HUDEP-2 (cell line): Measurements from ENCODE around the gene SLC16A1.
"Not testable (repeated sequence)": the region's sequence is repeated elsewhere in the genome, so short reads cannot be mapped to it uniquely, and the experiment has no call there.

Experiments
- DNase-seq, 76 experiments: peaks; one replicate each; lab custom pipeline; 2025; ENCODE audit not compliant: unreplicated experiment in 76 of 76; lab: John Stamatoyannopoulos, UW

The SLC16A1 gene

GRCh38 chr1:112973788-112974187, 17.8 kb upstream of the SLC16A1 start:
- DNase-seq, result no peak

GRCh38 chr1:112971006-112971405, 15.0 kb upstream of the SLC16A1 start:
- DNase-seq, result no peak

- DNase-seq, result peak in 5 of 76 experiments; percentile 22 to 41 (median 29)
These were observed 8.4 kb upstream of the SLC16A1 start for GRCh38 chr1:112964347-112964746.

GRCh38 chr1:112961072-112961471, 5.1 kb upstream of the SLC16A1 start:
- DNase-seq, result no peak

GRCh38 chr1:112960384-112960783, 4.4 kb upstream of the SLC16A1 start:
- no peak for DNase-seq

GRCh38 chr1:112958236-112958635, 2.2 kb upstream of the SLC16A1 start:
- DNase-seq, result not testable (repeated sequence)

- peak in 20 of 76 experiments; percentile 2 to 46 (median 22) for DNase-seq
These were observed 1.3 kb upstream of the SLC16A1 start for GRCh38 chr1:112957133-112957812.

GRCh38 chr1:112956544-112957132, 642 bp upstream of the SLC16A1 start:
- peak in 21 of 76 experiments; percentile 11 to 64 (median 33) for DNase-seq

GRCh38 chr1:112954945-112955772, 837 bp downstream of the SLC16A1 start:
- DNase-seq, result peak in 59 of 76 experiments; percentile 21 to 70 (median 51)

GRCh38 chr1:112954017-112954650, 1.9 kb downstream of the SLC16A1 start:
- no peak for DNase-seq

GRCh38 chr1:112950426-112950825, 5.6 kb downstream of the SLC16A1 start:
- no peak for DNase-seq

- no peak for DNase-seq
These were observed 9.3 kb downstream of the SLC16A1 start for GRCh38 chr1:112946683-112947082.

- no peak for DNase-seq
These were observed 16.2 kb downstream of the SLC16A1 start for GRCh38 chr1:112939810-112940209.

GRCh38 chr1:112938210-112938609, 17.8 kb downstream of the SLC16A1 start:
- DNase-seq, result no peak

- no peak for DNase-seq
These were observed 18.5 kb downstream of the SLC16A1 start for GRCh38 chr1:112937495-112937894.

GRCh38 chr1:112937070-112937469, 18.9 kb downstream of the SLC16A1 start:
- no peak for DNase-seq

- no peak for DNase-seq
These were observed 20.4 kb downstream of the SLC16A1 start for GRCh38 chr1:112935461-112936111.

GRCh38 chr1:112934577-112934976, 21.4 kb downstream of the SLC16A1 start:
- DNase-seq, result peak in 7 of 76 experiments; percentile 13 to 40 (median 18)

GRCh38 chr1:112933820-112934571, 22.0 kb downstream of the SLC16A1 start:
- no peak for DNase-seq

GRCh38 chr1:112929979-112930378, 26.0 kb downstream of the SLC16A1 start:
- no peak for DNase-seq
